HepG2 (cell line): ENCODE results near the gene NEDD8. TPM values are rescaled to one million over a fixed set of nuclear protein-coding genes. Genes with fewer than 3 reads are reported as not detected.

ENCODE experiments used
- ATF1 ChIP-seq: IDR thresholded peaks from 2 replicates; pipeline ENCODE4 v1.6.1; 2016; ENCODE audit warnings: mild to moderate bottlenecking, control low read depth
- DPF2 ChIP-seq: sonication (generic); formaldehyde crosslinking; IDR thresholded peaks from 2 replicates; pipeline ENCODE4 v1.4.0; 2020; ENCODE audit warnings: mild to moderate bottlenecking, low read depth, missing genetic modification reagents, borderline replicate concordance
- GTF2F1 ChIP-seq: fragments of 150-350 bp; IDR thresholded peaks from 2 replicates; pipeline ENCODE4 v1.6.1; 2014; ENCODE audit warnings: low read length
- KDM1A ChIP-seq: IDR thresholded peaks from 2 replicates; pipeline ENCODE4 v1.6.1; 2016; ENCODE audit warnings: missing compliant biosample characterization
- KLF13 ChIP-seq: sonication (generic); formaldehyde crosslinking; IDR thresholded peaks from 2 replicates; pipeline ENCODE4 v1.4.0; 2020; ENCODE audit warnings: mild to moderate bottlenecking, missing genetic modification reagents
- MAF1 ChIP-seq: sonication (generic); formaldehyde crosslinking; IDR thresholded peaks from 2 replicates; pipeline ENCODE4 v1.5.0; 2020; ENCODE audit warnings: missing genetic modification reagents, borderline replicate concordance
- MZF1 ChIP-seq: sonication (generic); formaldehyde crosslinking; IDR thresholded peaks from 2 replicates; pipeline ENCODE4 v1.8.1; 2023; ENCODE audit warnings: mild to moderate bottlenecking, missing genetic modification reagents, borderline replicate concordance
- RAD51 ChIP-seq: fragments of 450-650 bp; IDR thresholded peaks from 2 replicates; pipeline ENCODE4 v1.6.1; 2016; ENCODE audit warnings: borderline replicate concordance
- RNF2 ChIP-seq: fragments of 450-650 bp; conservative IDR thresholded peaks from 2 replicates; pipeline ENCODE4 v1.6.1; 2016; ENCODE audit warnings: low read depth
- TRIM24 ChIP-seq: sonication (generic); formaldehyde crosslinking; IDR thresholded peaks from 2 replicates; pipeline ENCODE4 v1.8.0; 2022; ENCODE audit warnings: mild to moderate bottlenecking, missing genetic modification reagents
- ZNF563 ChIP-seq: sonication (generic); formaldehyde crosslinking; IDR thresholded peaks from 2 replicates; pipeline ENCODE4 v1.8.0; 2022; ENCODE audit warnings: mild to moderate bottlenecking, moderate library complexity, missing genetic modification reagents
- ZNF577 ChIP-seq: sonication (generic); formaldehyde crosslinking; IDR thresholded peaks from 2 replicates; pipeline ENCODE4 v1.4.0; 2020; ENCODE audit warnings: mild to moderate bottlenecking, low read depth, missing genetic modification reagents, borderline replicate concordance
- ZNF607 ChIP-seq: sonication (generic); formaldehyde crosslinking; IDR thresholded peaks from 2 replicates; pipeline ENCODE4 v1.5.1; 2020; ENCODE audit warnings: missing genetic modification reagents, mild to moderate bottlenecking, borderline replicate concordance
- ZNF776 ChIP-seq: sonication (generic); formaldehyde crosslinking; IDR thresholded peaks from 2 replicates; pipeline ENCODE4 v1.4.0; 2020; ENCODE audit warnings: mild to moderate bottlenecking, missing genetic modification reagents
- polyA plus RNA-seq, 8 experiments: library from polyadenylated mRNA; depleted of rRNA in 3 of 8; stranded (reverse) in 7 of 8; unstranded in 1 of 8; fragments of >200 nt; fragmentation: Illumina TruSeq in 4 of 8; extraction: Trizol in 4 of 8; gene quantifications; 2 replicates each; pipeline versions ENCODE4 v1.2.1 to v1.2.3, GENCODE V29; 2011 to 2016; ENCODE audit warnings: low read depth in 4 of 8, missing spikeins in 1 of 8, mixed read lengths in 1 of 8; ENCODE audit not compliant: insufficient read depth in 1 of 8
- total RNA-seq, 5 experiments: library from RNA; depleted of rRNA; stranded (reverse); fragments of >200 nt; fragmentation: Illumina TruSeq; extraction: Trizol; gene quantifications; 2 replicates each; pipeline ENCODE4 v1.2.3, GENCODE V29; 2016; ENCODE audit warnings: low read depth in 1 of 5
- TF ChIP-seq, protein P1 (sequence below): sonication (generic); formaldehyde crosslinking; IDR thresholded peaks from 2 replicates; pipeline ENCODE4 v1.4.0; 2020; ENCODE audit warnings: mild to moderate bottlenecking, low read depth, missing genetic modification reagents

Gene NEDD8
- total and polyA plus RNA-seq, 2 of the 13 experiments (the other 11 are each of a cell fraction or from before 2014, with no cell fraction given): 535 to 713 TPM

- TF ChIP-seq MZF1: peak; percentile 98
- TF ChIP-seq KLF13: 0 out of 2 replicates have a peak, but pooled peaks have one; percentile 32
- peak; percentile 96; the same call in 1 of the 2 replicates for TF ChIP-seq ZNF577 (CRISPR knock-in tag)
- TF ChIP-seq, protein P1, sequence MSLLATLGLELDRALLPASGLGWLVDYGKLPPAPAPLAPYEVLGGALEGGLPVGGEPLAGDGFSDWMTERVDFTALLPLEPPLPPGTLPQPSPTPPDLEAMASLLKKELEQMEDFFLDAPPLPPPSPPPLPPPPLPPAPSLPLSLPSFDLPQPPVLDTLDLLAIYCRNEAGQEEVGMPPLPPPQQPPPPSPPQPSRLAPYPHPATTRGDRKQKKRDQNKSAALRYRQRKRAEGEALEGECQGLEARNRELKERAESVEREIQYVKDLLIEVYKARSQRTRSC (CRISPR knock-in tag): peak; percentile 97
- TF ChIP-seq TRIM24 (CRISPR knock-in tag): no peak
- peak; percentile 99 for TF ChIP-seq MAF1 (CRISPR knock-in tag)
- peak; percentile 99 for TF ChIP-seq ZNF607 (CRISPR knock-in tag)
- peak; percentile 99 for TF ChIP-seq ZNF563 (CRISPR knock-in tag)
- no peak for TF ChIP-seq GTF2F1
- peak; percentile 99 for TF ChIP-seq ZNF776 (CRISPR knock-in tag)
- TF ChIP-seq ATF1 (CRISPR knock-in tag): no peak
- TF ChIP-seq RAD51: no peak
- no peak for TF ChIP-seq DPF2 (CRISPR knock-in tag)
- TF ChIP-seq RNF2: peak; percentile 97
- TF ChIP-seq KDM1A (CRISPR knock-in tag): peak; percentile 74; the same call in 1 of the 2 replicates
Measured at GRCh38 chr14:24271134-24271833, 39.1 kb upstream of the NEDD8 start, which contains the start of gene RABGGTA (continued).
